ENCODE data around the gene SCARB1.

The SCARB1 gene

DNA sequence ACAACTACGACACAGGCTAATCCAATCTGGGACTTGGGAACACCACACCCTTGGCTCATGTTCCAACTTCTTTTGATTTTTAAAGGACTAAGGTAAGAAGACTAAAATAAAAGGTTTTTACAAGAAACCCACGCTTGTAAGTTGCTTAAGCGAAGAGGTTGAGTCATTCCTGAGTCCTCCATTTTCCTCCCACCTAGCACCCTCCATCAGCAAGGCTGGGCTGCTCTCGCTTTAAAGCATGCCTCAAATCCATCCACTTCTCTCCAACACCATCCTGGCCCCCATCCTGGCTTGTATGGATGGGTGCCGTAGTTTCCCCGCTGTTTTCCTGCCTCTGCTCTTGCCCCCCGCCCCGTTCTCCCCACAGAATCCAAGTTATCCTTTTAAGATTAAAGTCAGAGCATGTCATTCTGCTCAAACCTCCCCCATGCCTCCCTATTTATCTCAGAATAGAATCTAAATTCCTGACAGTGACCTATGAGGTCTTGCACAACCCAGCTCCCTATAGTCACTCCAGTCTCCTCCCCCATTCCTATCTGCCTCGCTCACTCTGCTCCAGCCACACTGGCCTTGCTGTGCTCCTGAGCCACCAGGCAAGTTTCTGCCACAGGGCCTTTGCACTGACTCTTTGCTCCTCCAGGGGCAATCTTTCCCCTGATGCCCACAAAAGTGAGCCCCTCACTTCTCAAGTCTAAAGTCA is 34.5 kb downstream of the SCARB1 start:
- no peak overlapping the region for H3K27ac ChIP-seq
- TF ChIP-seq CTCF (IDR thresholded peaks at IDR 0.05): no peak

DNA sequence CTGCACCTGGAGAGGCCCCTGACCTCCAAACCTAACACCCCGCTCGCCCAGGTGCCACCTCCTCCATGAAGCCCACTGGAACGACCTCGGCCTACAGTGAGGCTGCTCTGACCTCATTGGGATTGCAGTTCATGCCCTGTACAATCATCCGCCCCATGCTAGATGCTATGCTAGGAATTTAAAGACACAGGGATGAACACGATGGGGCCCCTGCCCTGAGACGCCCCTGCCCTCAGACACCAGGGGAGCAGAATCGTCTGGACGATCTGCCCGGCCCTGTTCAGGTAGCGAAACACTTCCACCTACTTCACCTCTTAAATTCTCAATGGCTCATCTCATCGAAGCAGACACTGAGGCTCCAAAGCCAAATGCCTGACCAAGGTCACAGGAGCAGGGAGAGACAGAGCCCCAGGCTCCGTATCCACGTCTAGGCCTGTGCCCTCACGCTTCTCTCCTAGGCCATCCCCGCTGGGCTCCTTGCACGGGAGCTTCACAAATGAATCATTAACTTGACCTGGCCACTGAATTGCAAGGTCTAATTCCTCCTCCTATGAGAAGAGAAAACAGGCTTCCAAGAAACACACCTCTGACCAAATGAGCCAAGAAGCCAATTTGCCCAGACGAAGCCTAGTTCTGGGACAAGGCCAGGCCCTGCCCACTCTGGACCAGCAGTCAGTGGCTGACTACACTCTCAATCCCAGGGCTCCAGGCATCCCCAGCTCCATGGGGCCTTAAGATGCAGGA is 35.2 kb downstream of the SCARB1 start:
- no peaks in the 10 kb centered on the region for H3K36me3 ChIP-seq
- H3K4me3 ChIP-seq (ENCODE audit: low read depth in 1 of 2, low read length in 1 of 2): no peak overlapping the region
- TF ChIP-seq CTCF (IDR thresholded peaks at IDR 0.05): no peak
- H3K9me3 ChIP-seq: no peaks in the 10 kb centered on the region
- H3K4me1 ChIP-seq (ENCODE audit: control insufficient read depth in 1 of 2, insufficient read depth in 1 of 2, low read depth in 1 of 2, low read length in 1 of 2): no peaks in the 10 kb centered on the region
- no peaks in the 10 kb centered on the region for H3K27me3 ChIP-seq
- H3K27ac ChIP-seq: no peak overlapping the region

More for the DNA sequence above, 34.5 kb downstream of the SCARB1 start:
- Histone ChIP-seq H3K36me3 (no peaks in the 10 kb centered on the region), H3K27me3 (no peaks in the 10 kb centered on the region), H3K9me3 (no peaks in the 10 kb centered on the region), H3K4me1 (ENCODE audit: control insufficient read depth in 1 of 2, insufficient read depth in 1 of 2, low read depth in 1 of 2, low read length in 1 of 2) (no peaks in the 10 kb centered on the region), H3K4me3 (ENCODE audit: low read depth in 1 of 2, low read length in 1 of 2) (no peak overlapping the region)

GRCh38 chr12:124827588-124828184 is 36.0 kb downstream of the SCARB1 start:
- Histone ChIP-seq H3K9me3 (no peaks in the 10 kb centered on the region), H3K36me3 (no peaks in the 10 kb centered on the region), H3K27me3 (no peaks in the 10 kb centered on the region), H3K4me1 (ENCODE audit: control insufficient read depth in 1 of 2, insufficient read depth in 1 of 2, low read depth in 1 of 2, low read length in 1 of 2) (no peaks in the 10 kb centered on the region), H3K27ac (no peak overlapping the region), H3K4me3 (ENCODE audit: low read depth in 1 of 2, low read length in 1 of 2) (no peak overlapping the region)
- TF ChIP-seq CTCF (IDR thresholded peaks at IDR 0.05): no peak

GRCh38 chr12:124824195-124824594 is 39.5 kb downstream of the SCARB1 start:
- no peaks in the 10 kb centered on the region for H3K9me3 ChIP-seq
- H3K36me3 ChIP-seq: no peaks in the 10 kb centered on the region
- H3K4me3 ChIP-seq (ENCODE audit: low read depth in 1 of 2, low read length in 1 of 2): no peak overlapping the region
- no peaks in the 10 kb centered on the region for H3K27me3 ChIP-seq
- no peaks in the 10 kb centered on the region for H3K4me1 ChIP-seq (ENCODE audit: control insufficient read depth in 1 of 2, insufficient read depth in 1 of 2, low read depth in 1 of 2, low read length in 1 of 2)
- no peak overlapping the region for H3K27ac ChIP-seq
- no peak for TF ChIP-seq CTCF (IDR thresholded peaks at IDR 0.05)

DNA sequence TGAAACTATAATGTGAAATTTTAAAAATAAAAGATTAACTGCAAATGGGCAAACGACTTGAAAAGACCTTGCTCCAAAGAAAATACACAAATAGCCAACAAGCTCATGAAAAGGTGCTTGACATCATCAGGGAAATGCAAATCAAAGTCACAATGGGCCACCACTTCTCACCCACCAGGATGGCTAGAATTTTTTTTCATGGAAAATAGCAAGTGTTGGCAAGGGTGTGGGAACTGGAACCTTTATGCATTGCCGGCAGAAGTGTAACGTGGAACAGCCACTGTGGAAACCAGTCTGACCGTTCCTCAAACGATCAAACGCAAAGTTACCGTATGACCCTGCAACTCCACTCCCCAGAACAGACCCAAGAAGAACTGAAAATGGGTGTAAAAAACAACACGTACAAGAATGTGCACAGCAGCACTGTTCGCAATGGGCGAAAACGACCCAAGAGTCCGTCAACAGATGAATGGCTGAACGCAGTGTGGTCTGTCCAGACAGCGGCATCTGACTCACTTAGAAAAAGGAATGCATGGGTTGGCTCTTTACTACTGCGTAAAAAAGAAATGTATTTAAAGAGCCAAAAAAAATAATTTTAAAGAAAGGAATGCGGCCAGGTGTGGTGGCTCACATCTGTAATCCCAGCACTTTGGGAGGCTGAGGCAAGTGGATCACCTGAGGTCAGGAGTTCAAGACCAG is 40.2 kb downstream of the SCARB1 start:
- H3K27ac ChIP-seq: no peak overlapping the region
- no peaks in the 10 kb centered on the region for H3K27me3 ChIP-seq
- TF ChIP-seq CTCF (IDR thresholded peaks at IDR 0.05): no peak

More for the DNA sequence above, 40.2 kb downstream of the SCARB1 start:
- Histone ChIP-seq H3K36me3 (no peaks in the 10 kb centered on the region), H3K9me3 (no peaks in the 10 kb centered on the region), H3K4me3 (ENCODE audit: low read depth in 1 of 2, low read length in 1 of 2) (no peak overlapping the region), H3K4me1 (ENCODE audit: control insufficient read depth in 1 of 2, insufficient read depth in 1 of 2, low read depth in 1 of 2, low read length in 1 of 2) (no peaks in the 10 kb centered on the region)
